GM12891 (cell line): ENCODE measurements around the gene VRK3.

Experiments used
- PAX5 ChIP-seq: IDR thresholded peaks from 2 replicates; pipeline ENCODE4 v1.6.1; 2011; ENCODE audit warnings: low read length, moderate library complexity, mild to moderate bottlenecking; ENCODE audit not compliant: insufficient read depth, severe bottlenecking
- POLR2A ChIP-seq: IDR thresholded peaks from 2 replicates; pipeline ENCODE4 v1.6.1; 2011; ENCODE audit warnings: low read depth, low read length, control low read depth
- POLR2AphosphoS5 ChIP-seq: IDR thresholded peaks from 2 replicates; pipeline ENCODE4 v1.6.1; 2011; ENCODE audit warnings: low read depth, low read length, control low read depth
- POU2F2 ChIP-seq: IDR thresholded peaks from 2 replicates; pipeline ENCODE4 v1.6.1; 2011; ENCODE audit warnings: low read depth, mild to moderate bottlenecking, control low read depth, low read length, moderate library complexity
- SPI1 ChIP-seq: IDR thresholded peaks from 2 replicates; pipeline ENCODE4 v1.6.1; 2011; ENCODE audit warnings: low read depth, low read length, control low read depth
- TAF1 ChIP-seq: IDR thresholded peaks from 2 replicates; pipeline ENCODE4 v1.6.1; 2011; ENCODE audit warnings: low read depth, low read length, control low read depth

GRCh38 chr19:49983645-49984229 lies 41.4 kb downstream of the VRK3 start:
- TF ChIP-seq TAF1 (no peak), POLR2AphosphoS5 (no peak), POLR2A (no peak), SPI1 (no peak), PAX5 (no peak), POU2F2 (no peak)
